HG03066 (cell line): Measurements from ENCODE around the gene LSAMP.

Experiments used
- ATAC-seq: cut with Tn5 transposase; IDR thresholded peaks from one replicate; pipeline ENCODE4 v1.9.1; 2021; ENCODE audit warnings: low read depth; ENCODE audit not compliant: unreplicated experiment

Gene LSAMP

DNA sequence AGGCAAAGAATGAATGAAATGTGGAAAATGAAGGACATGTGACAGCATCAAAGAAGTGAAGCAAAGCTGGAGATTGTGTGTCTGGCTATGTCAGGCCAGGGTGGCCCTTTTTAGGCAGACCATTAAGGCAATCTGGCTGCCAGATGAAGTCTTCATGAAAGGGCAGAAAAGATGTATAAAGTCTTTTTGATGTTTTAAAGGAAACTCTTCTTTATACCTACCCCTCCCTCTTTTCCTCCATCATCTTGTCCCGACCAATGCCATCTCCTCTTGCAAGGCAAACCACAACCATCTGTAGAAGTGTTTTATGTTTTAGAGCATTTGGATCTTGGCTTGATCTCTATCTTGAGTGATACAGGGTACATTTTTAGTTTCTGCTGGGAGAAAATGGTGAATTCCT lies 259.2 kb downstream of the LSAMP start:
- ATAC-seq: no peak

DNA sequence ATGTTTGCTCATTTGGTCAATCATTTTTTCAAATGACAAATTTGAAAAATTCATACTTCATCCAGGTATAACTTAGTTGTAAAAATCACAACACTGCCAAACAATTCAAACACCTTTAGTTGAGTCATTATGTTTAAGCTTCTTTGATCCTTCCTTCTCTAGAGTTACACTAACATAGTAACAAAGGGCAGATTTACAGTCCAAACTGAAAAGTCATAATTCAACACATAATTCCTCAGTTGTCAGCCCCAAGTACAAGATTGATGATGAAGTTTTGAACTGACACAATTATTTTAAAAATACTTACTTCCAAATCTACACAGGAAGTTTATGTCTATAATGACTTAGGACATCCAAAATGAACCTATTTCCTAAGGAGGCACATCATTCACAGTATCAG lies 264.1 kb downstream of the LSAMP start:
- ATAC-seq: no peak

DNA sequence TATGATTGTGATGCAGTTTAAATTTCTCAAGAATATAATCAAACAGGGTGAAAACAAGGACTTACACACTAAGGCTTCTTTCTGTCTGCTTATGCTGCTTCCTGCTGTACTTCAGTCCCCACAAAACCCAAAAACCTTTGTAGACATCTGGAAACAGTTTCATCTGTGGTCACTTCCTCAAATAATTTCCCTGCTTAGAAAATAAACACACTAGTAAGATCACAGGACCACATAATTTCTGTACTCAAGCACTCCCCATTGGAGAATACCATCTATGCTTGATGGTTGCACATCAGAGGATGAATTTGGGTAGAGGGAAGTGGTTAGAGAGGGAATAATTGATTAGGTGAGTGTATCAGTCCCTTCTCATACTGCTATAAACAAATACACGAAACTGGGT lies 266.2 kb downstream of the LSAMP start:
- ATAC-seq: no peak

DNA sequence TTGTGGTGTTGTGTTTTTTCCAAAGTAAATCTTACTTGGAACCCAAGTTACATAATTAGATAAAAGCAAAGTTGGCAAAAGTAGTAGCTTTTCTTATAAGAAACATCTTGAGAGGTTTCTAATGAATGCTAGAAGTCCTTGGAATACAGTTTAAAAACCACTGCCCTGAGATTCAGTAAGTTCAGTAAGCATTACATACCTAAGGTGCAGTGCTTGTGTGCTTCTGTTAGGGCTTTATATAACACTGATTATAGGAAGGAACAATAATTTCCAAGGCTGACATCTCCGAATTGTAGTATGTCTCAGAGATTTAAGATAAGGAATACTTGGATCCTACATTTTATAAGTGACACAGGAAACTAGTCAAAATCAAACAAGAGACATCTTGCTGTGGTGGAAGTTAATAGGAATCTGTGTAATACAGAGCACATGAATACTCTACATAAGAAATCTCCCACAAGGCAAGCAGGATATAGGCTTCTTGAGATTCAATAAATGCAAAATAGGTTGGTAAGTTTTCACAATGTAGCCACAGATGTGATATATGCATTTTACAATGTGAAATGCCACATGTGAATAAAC lies 268.2 kb downstream of the LSAMP start:
- ATAC-seq: no peak

DNA sequence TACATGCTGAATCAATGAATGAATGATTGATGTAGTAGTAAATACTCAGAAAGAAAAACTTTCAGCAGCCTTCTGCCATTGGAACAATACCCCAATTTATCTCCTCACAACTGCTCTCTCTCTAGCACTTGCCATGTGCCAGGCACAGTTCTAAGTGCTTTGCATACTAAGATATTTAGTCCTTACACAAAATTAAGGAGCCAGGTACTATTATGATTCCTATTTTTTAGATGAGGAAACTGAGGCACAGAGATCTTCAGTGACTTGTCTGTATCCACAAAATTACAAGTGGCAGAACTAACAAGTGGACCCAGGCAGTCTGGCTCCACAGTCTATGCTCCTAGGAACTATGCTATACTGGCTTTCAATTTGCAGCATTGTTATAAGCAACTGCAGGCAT lies 279.2 kb downstream of the LSAMP start:
- no peak for ATAC-seq

DNA sequence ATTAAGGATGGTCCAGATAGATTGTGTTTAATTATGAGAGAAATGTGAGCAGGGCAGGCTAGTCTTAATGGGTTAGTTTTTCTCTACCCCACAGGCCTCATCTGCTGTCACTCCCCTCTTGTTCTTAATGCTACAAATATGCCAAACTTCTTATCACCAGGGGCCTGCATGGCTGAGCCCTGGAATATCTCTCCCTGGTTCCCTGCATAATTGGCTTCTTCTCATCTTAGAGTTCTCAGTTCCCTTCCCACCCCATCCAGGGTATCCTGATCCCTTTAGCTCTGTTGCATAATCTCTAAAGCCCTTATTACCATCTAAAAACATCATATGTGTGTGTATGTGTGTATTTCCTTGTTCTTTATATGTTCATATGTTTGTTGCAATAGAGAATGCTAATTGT lies 279.6 kb downstream of the LSAMP start:
- no peak for ATAC-seq

DNA sequence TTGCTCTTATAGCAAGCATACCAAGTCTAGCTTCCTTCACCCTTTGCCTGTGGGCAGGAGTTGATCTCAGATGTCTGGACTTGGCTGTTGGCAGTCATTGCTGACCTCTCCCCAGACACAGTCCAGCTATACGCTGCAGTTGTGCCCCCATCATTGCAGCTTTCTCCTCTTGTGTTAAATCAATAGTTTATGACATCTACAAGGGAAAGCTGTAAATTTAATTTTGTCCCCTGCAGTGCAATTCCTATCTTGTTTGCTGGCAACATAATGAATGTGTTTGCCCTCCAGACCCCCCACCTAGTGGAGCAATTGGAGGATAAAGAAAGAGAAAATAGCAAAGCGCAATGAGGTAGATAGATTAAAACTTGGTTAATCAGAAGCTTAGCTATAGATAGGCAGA lies 280.2 kb downstream of the LSAMP start:
- no peak for ATAC-seq

DNA sequence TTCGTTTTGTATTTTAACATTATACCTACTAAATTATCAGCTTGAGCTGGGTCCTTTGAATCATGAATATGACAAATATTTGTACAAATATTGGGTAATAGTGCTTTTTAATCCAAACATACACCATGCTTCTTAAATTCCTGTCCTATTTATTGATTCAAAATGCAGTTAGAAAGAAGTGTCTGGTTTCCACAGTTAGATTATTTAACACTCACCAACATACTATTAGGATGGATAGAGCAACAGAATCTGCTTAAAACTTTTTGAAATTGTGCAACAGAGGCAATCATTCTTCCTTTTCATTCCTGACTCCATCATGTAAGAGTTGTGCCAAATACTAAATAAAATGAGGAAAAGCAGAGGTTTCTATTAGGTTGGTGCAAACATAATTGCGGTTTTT lies 281.2 kb downstream of the LSAMP start:
- ATAC-seq: no peak

DNA sequence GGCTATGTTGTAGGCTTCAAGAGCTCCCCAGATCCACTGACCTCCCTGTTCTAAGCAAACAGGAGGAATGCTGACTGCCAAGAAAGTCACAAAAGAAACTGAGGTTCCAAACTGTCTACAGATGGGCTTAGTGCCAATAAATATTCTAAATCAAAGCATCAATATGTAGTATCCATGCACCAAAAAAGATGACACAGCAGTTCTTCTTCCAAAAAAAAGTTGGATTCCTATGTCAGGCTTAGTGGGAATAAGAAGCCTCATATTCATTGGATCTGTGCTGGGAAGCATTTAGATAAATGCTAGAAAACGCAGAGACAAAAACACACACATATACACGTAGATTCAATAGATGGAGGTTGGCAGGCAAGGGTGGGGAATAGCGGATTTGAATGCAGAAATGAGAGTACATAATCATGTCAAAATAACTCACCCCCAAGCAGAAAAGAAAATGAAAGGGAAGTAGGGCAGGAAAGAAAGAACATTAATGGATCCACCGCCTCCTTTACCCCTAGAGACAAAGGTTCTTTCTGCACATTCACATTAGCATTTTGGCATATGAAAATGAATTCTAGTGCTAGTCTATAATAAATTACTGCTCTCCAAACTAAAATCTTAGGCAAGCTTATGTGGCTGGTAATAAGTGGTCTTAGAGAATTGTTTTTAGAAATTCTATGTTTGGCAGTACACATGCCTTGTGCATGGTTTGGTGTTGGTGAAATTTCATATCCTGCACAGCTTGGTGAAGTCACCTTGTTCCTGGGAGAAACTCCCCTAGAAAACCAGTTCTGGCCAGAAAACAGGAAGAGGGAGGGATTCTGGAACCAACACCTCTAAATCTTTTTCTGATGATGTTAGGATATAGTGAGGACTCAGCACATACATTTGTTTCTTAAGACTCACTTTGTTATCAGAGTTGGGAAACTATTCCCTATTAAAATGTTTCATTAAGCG lies 283.4 kb downstream of the LSAMP start:
- ATAC-seq: no peak

DNA sequence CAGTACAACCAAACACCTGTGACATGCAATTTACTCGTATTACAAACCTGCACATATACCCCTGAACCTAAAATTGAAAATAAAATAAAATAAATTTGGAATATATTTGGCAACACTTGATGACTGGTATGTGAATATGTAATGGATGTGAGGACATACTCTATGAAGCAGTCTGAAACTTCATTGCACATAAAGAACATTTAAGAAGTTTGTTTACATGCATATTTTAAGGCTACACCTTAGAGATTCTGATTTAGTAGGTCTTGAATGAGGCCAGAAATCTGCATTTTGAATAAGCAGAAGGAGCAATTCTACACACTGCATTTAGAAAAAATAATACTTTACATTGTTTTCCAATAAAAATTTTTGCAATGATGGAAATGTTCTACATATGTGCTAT lies 284.7 kb downstream of the LSAMP start:
- ATAC-seq: no peak

DNA sequence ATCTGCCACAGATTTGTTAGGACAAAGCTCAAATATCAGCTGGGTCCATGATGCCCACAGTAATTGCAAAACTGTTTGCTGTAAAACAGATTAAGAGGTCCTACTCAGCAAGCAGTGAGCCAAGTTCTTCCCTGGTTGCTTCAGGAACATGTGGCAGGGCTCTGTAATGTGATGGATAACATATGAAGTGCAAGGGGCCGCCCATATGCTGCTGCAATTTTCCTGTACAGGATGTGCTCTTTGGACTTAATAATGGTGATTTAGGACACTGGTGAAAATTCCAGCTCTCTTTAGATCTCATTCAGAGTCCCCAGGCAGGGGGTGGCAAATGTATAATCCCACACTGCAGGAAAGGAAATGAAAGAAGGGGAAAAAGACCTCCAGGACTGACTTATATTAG lies 289.4 kb downstream of the LSAMP start:
- ATAC-seq: no peak

DNA sequence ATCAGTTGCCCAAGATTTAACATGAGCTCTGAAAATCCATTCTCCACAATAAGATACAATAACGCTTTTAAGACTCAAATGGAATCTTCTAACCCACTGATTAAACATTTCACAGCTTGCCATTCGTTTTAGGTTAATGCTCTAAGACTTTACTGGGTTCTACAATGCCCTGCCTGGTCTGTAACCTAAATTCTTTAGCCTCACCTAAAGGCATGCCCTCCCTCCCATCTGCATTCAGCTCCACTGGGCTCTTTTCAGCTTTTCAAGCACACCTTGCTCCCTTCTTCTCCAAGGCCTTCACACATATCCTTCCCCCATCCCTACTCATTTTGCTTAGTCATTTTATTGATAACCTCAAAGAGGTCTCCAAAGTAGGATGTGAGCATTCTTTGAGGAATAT lies 290.9 kb downstream of the LSAMP start:
- ATAC-seq: no peak

DNA sequence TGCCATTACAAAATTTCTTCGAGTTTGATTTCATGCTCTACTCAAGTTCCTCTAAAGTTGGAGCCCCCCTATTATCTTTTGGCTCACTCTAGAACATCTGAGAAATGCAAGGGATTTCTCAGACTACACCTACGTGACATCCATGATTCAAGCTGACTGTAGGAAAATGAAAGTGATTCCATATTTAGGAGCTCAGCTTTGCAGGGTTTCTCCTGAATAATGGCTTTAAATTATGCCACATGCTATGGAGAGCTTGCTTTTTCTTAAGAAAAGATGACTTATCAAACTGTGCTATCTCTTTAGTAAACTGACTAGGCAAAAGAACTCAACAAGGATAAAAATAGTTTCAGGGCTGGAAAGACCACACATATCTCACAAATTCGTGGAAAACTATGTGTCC lies 292.1 kb downstream of the LSAMP start:
- no peak for ATAC-seq

DNA sequence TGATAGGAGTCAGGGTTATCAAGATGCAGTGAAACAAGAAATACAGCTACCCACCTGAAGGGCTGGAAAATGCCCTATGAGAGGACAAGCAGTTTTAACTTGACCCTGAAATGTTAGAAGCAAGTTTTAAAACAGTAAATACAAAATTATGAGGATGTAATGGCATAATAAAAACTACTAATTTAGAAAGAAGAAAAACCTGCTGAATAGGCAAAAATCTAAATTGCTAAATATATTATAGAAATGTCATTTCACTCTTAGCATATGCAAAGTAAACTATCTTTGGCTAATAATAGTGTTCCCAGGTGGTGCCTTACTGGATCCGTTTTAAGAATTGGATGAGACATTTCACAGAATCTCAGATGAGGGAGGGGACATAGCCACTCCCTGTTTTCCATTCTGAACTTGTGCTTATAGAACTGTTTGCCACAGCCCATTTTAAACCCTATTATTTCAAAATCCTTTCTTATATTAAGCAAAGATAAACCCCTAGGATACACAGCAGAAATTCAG lies 294.6 kb downstream of the LSAMP start:
- ATAC-seq: no peak

DNA sequence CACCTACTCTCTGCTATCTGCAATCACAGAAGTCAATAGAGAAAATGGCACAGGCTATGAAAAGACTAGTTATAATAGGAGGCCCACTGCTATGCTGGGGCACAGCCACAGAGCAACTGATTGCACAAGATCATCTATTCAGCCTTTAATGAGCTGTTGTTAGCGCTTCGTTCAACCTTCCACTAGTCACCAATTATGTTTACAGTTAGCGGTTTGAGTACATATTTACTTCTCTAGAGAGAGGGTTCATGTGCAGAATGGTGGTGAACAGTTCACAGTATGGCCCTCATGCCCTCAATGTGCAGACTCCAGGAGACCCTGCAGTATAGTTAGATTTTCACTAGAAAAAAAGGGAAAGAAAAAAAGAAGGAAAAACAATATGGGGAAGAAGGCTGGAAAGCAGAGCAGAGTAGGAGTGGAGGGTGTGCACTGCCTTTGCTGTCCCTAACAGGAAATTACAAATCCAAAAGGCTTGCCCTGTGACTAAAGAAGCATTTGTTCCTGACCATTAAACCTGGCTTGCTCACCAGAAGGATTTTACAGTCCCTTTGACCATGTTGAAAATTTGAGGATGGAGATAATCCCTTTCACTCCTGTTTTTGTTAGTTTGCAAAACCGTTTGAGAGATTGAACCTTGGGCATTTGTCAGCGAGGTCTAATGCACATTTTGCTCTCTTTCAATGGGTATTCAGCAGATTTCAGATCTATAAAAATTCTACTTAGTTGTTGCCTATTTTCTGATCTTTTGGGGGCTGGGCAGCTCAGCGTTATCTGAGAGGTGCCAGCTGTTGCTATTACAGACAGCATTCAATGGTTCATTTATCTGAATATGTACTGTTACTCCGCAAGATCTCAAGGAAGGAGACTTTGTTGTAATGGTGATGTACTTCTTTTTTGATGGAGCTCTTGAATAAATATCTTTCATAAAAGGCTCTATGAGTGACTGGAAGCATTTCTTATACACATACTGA lies 296.1 kb downstream of the LSAMP start:
- no peak for ATAC-seq

DNA sequence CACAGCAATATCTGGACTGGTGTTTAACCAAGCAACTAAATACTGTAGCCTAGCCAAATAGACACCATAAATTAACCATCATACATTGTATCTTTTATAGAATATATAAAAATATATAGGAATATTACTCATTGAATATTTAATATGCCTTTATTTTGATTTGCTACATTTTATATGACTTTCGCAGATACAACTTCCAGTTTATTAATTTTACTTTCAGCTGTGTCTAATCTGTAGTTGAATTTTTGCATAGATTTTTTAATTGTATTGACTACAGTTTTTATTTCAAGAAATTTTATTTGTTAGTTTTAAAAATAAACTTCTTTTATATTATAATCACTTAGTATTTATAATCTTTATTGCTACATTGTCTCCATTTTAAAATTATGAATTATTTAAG lies 299.7 kb downstream of the LSAMP start:
- ATAC-seq: no peak

DNA sequence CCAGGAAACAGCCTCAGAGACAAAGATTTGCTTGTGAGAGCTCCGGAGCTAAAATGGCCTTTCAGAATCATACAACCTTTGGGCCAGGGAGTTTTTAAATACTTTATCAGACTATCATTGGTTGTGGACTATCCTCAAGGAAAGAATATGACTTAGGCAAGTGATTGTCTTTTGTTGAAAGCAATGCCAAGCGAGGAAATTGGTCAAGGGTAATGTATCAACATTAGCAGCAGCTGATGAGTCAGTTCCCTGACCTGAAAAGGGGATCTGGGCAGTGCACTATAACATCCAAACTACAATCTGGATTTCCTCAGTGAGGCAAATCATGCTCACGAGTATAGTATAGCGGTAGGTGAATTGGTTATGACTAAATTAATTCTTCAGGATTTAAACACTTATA lies 303.6 kb downstream of the LSAMP start:
- no peak for ATAC-seq

DNA sequence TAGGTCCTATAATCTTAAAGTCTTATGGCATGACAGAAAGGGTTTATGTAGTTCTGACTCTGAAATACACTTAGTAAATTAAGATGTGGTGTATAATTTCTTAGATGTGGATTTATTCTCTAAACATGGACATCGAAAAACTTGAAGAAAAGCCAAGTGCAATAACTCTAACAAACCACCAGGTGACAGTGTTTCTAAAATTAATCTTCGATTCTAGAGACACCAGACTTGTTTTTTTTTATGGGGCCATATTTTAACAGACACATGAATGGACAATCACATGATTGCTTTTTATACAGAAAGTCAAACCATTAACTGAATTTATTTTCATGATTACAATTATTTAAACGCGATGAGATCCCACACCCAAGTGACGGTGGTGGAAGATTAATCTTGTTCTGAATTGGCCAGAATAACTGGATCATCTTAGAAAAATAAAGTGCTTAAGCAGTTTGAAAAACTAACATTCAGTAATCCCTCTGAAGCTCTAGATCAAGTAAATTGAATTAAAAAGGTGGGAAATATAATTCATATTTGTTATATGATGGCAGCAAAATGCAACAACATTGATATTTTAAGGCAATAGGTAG lies 305.1 kb downstream of the LSAMP start:
- ATAC-seq: no peak

DNA sequence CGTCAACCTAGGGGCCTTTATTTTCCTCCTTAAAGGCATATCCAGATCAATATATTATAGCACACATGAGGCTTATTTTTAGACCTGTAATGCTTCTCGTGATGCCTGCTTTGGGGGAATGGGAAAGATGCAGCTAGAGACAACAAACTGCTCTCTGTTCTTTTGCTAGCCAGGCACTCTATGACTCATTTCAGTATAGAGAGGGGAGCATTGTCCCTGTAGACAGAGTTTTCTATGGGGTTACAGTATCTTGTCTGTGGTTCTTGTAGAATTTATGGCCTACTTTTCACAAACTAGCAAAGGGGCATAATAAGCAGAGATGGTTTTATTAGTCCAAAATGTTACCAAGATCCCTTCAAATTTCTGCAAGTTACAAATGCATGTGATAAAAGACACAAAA lies 305.6 kb downstream of the LSAMP start:
- ATAC-seq: no peak

DNA sequence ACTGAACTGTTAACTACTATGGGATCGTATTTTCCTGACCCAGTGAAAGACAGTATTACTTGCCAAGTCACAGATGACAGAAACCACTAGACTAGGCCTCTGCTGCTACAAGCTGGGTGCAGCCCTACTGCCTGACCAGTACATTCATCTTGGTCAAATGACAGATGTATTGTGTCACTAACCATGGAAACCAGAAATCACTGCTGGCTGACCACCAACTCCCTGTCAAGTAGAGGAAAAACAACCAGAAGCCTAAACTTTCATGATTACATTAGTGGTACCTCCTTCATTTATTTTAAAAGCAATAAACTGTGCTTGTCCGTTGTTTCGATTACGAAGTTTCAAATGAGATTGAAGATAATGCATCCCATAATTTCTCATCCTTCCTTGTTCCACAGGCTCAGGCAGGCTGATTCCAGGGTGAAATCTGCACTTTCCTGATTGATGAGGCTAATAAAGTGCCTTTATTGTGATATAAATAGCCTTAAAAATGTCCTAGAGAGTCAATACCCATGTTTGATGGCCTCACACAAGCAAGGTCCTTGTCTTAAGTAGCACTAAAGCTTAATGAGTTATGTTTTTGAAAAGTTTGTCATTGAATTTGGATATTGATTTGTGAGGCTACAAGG lies 309.7 kb downstream of the LSAMP start:
- no peak for ATAC-seq
